ENCODE results near the gene TBX10. TPM values are rescaled to one million over a fixed set of nuclear protein-coding genes. Genes with fewer than 3 reads are reported as not detected.

TBX10 gene
- total RNA-seq, 2 donors from 2014 or later = not detected

DNA sequence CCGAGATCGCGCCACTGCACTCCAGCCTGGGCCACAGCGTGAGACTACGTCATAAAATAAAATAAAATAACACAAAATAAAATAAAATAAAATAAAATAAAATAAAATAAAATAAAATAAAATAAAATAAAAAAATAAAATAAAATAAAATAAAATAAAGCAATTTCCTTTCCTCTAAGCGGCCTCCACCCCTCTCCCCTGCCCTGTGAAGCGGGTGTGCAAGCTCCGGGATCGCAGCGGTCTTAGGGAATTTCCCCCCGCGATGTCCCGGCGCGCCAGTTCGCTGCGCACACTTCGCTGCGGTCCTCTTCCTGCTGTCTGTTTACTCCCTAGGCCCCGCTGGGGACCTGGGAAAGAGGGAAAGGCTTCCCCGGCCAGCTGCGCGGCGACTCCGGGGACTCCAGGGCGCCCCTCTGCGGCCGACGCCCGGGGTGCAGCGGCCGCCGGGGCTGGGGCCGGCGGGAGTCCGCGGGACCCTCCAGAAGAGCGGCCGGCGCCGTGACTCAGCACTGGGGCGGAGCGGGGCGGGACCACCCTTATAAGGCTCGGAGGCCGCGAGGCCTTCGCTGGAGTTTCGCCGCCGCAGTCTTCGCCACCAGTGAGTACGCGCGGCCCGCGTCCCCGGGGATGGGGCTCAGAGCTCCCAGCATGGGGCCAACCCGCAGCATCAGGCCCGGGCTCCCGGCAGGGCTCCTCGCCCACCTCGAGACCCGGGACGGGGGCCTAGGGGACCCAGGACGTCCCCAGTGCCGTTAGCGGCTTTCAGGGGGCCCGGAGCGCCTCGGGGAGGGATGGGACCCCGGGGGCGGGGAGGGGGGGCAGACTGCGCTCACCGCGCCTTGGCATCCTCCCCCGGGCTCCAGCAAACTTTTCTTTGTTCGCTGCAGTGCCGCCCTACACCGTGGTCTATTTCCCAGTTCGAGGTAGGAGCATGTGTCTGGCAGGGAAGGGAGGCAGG, 56.0 kb downstream of the TBX10 start, which contains the start of gene GSTP1:
Gene GSTP1, plus strand, starts transcription at position 566 of the 958 bp plus-strand sequence. Its CDS starts 32 bp downstream, at position 598.
- Mint-ChIP-seq H3K36me3 (ENCODE audit: low read depth) (peaks cover 28% of the 10 kb centered on the region), H3K27me3 (no peaks in the 10 kb centered on the region), H3K4me1 (peaks cover 37% of the 10 kb centered on the region), H3K4me3 (peak within 1 kb of the TSS; percentile 85), H3K27ac (peak within 1 kb of the TSS; percentile 76), H3K9me3 (no peaks in the 10 kb centered on the region)
- ATAC-seq (replicated peaks) = peak; percentile 86

DNA sequence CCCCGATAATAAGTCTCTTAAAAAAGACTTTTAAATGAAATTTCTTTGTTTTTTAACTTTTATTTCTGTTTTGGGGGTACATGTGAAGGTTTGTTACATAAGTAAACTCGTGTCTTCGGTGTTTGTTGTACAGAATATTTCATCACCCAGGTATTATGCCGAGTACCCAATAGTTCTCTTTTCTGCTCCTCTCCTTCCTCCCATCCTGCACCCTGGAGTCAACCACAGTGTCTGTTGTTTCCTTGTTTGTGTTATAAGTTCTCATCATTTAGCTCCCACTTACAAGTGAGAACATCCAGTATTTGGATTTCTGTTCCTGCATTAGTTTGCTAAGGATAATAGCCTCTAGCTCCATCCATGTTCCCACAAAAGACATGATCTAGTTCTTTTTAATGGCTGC, 57.6 kb downstream of the TBX10 start:
- Mint-ChIP-seq H3K4me3 (peak overlapping the region; percentile 85), H3K27me3 (peaks cover 3% of the 10 kb centered on the region), H3K36me3 (ENCODE audit: low read depth) (peaks cover 23% of the 10 kb centered on the region), H3K4me1 (peaks cover 33% of the 10 kb centered on the region), H3K27ac (peak overlapping the region; percentile 76), H3K9me3 (no peaks in the 10 kb centered on the region)
- no peak for ATAC-seq (replicated peaks)

GRCh38 chr11:67581469-67581868, 58.1 kb downstream of the TBX10 start:
- H3K4me1 Mint-ChIP-seq = peaks cover 28% of the 10 kb centered on the region
- H3K36me3 Mint-ChIP-seq (ENCODE audit: low read depth) = peaks cover 21% of the 10 kb centered on the region
- no peak overlapping the region for H3K4me3 Mint-ChIP-seq
- no peak for ATAC-seq (replicated peaks)
- H3K9me3 Mint-ChIP-seq = no peaks in the 10 kb centered on the region
- no peak overlapping the region for H3K27ac Mint-ChIP-seq
- peaks cover 3% of the 10 kb centered on the region for H3K27me3 Mint-ChIP-seq

Other genes starting within 250 kb of the TBX10 start
- 10 to 100 TPM; 32.0 to 37.5 TPM for gene RAD9A, start 247.8 kb downstream of the TBX10 start, total RNA-seq
- gene PPP1CA, start 237.9 kb downstream of the TBX10 start, total RNA-seq = 100 to 1,000 TPM; 220 to 322 TPM
- gene TBC1D10C, start 235.7 kb downstream of the TBX10 start, total RNA-seq = 100 to 1,000 TPM; 155 to 197 TPM
- gene CARNS1, start 224.1 kb downstream of the TBX10 start, total RNA-seq = 10 to 100 TPM in 1 of 2 donors, 1 to 10 TPM in 1; 2.0 to 10.6 TPM
- gene RPS6KB2, start 211.3 kb downstream of the TBX10 start, total RNA-seq = 10 to 100 TPM; 62.3 to 63.0 TPM
- gene PTPRCAP, start 202.1 kb downstream of the TBX10 start, total RNA-seq = 100 to 1,000 TPM; 112 to 228 TPM
- 100 to 1,000 TPM; 303 to 326 TPM for gene CORO1B, start 196.3 kb downstream of the TBX10 start, total RNA-seq
- gene GPR152, start 187.0 kb downstream of the TBX10 start, total RNA-seq = not detected
- gene CABP4, start 184.4 kb downstream of the TBX10 start, total RNA-seq = 1 to 10 TPM in 1 of 2 donors, under 1 TPM in 1; 0.32 to 2.2 TPM
- 10 to 100 TPM; 30.0 to 83.0 TPM for gene TMEM134, start 170.5 kb downstream of the TBX10 start, total RNA-seq
- 100 to 1,000 TPM; 152 to 186 TPM for gene AIP, start 156.7 kb downstream of the TBX10 start, total RNA-seq
- gene PITPNM1, start 134.4 kb downstream of the TBX10 start, total RNA-seq = 100 to 1,000 TPM in 1 of 2 donors, 10 to 100 TPM in 1; 97.9 to 111 TPM
- 10 to 100 TPM; 65.0 to 71.7 TPM for gene CDK2AP2, start 131.6 kb downstream of the TBX10 start, total RNA-seq
- gene CABP2, start 116.3 kb downstream of the TBX10 start, total RNA-seq = not detected
- 100 to 1,000 TPM; 187 to 394 TPM for gene GSTP1, start 56.0 kb downstream of the TBX10 start, total RNA-seq
- 100 to 1,000 TPM; 160 to 238 TPM for gene NDUFV1, start 32.8 kb downstream of the TBX10 start, total RNA-seq
- 10 to 100 TPM; 12.0 to 23.1 TPM for gene NUDT8, start 9.8 kb downstream of the TBX10 start, total RNA-seq
- under 1 TPM in 1 of 2 donors, not detected in 1; 0.80 TPM for gene ACY3, start 11.0 kb upstream of the TBX10 start, total RNA-seq
- gene ALDH3B2, start 34.9 kb upstream of the TBX10 start, total RNA-seq = not detected